ENCODE data around the gene LMO3. TPM values are rescaled to one million over a fixed set of nuclear protein-coding genes. Genes with fewer than 3 reads are reported as not detected.

LMO3 gene
- total and polyA plus RNA-seq, 2 of the 4 experiments (the other 2 are of a cell fraction), result 0.54 to 0.84 TPM

- Histone ChIP-seq H3K4me1 (ENCODE audit: control insufficient read depth, insufficient read depth, low read length) (no peaks in the 10 kb centered on the region), H3K79me1 (ENCODE audit: low read depth in 1 of 2, low read length in 2 of 2) (no peaks in the 10 kb centered on the region), H2BK120ac (ENCODE audit: low read depth, low read length) (no peak overlapping the region), H4K8ac (ENCODE audit: low read depth in 2 of 2, low read length in 2 of 2) (no peak overlapping the region), H3K14ac (replicated peaks; ENCODE audit: low read depth, low read length) (no peak overlapping the region), H3K56ac (ENCODE audit: extremely low read depth, insufficient read depth, low read length) (no peak overlapping the region), H3K4me2 (ENCODE audit: low read depth, low read length) (no peak overlapping the region), H3K27ac (ENCODE audit: insufficient read depth, low read length) (no peak overlapping the region), H2AK5ac (ENCODE audit: low read depth, low read length) (no peak overlapping the region), H4K91ac (ENCODE audit: insufficient read depth, low read depth, low read length) (no peak overlapping the region), H2AFZ (replicated peaks; ENCODE audit: low read length, poor library complexity) (no peak overlapping the region), H3K18ac (ENCODE audit: low read depth, low read length) (no peak overlapping the region), H3K9me1 (ENCODE audit: insufficient read depth, low read length) (no peaks in the 10 kb centered on the region), H2BK20ac (ENCODE audit: low read depth, low read length) (no peak overlapping the region), H4K20me1 (ENCODE audit: insufficient read depth, low read length) (no peaks in the 10 kb centered on the region), H3K23ac (ENCODE audit: low read depth, low read length) (no peak overlapping the region), H3K9ac (ENCODE audit: low read depth, low read length) (no peak overlapping the region), H3K4me3 (ENCODE audit: insufficient read depth, low read depth, low read length) (no peak overlapping the region), H2BK15ac (ENCODE audit: low read depth, low read length) (no peak overlapping the region), H2AK9ac (replicated peaks; ENCODE audit: low read depth, low read length, poor library complexity) (no peak overlapping the region), H3K4ac (ENCODE audit: low read depth, low read length) (no peak overlapping the region), H3K27me3 (ENCODE audit: control insufficient read depth, insufficient read depth, low read length) (no peaks in the 10 kb centered on the region), H3K36me3 (ENCODE audit: control insufficient read depth, insufficient read depth, low read length) (no peaks in the 10 kb centered on the region), H3K9me3 (ENCODE audit: control insufficient read depth, insufficient read depth, low read length) (no peaks in the 10 kb centered on the region), H4K5ac (ENCODE audit: low read depth, low read length) (no peak overlapping the region), H2BK5ac (ENCODE audit: low read depth, low read length, poor library complexity, severe bottlenecking) (no peak overlapping the region)
- ChIA-PET POLR2A (ENCODE audit: unreplicated experiment) (no interaction called here), CTCF (no interaction called here)
- TF ChIP-seq MXI1 (IDR thresholded peaks at IDR 0.05; ENCODE audit: borderline replicate concordance, low read depth, low read length) (no peak), RAD21 (IDR thresholded peaks at IDR 0.05; ENCODE audit: low read length) (no peak), MAFK (IDR thresholded peaks at IDR 0.05; ENCODE audit: low read depth, low read length) (no peak), CEBPB (IDR thresholded peaks at IDR 0.05; ENCODE audit: low read depth, low read length) (no peak), RCOR1 (IDR thresholded peaks at IDR 0.05; ENCODE audit: insufficient replicate concordance, low read length) (no peak)
- in situ Hi-C loops (cut with MboI; ENCODE audit: low sequenced_read_pairs), result no loop called here
- dilution Hi-C loops (cut with HindIII; ENCODE audit: low sequenced_read_pairs, unreplicated experiment), result no loop called here
- no CpG with 5 or more reads among the region's 7 CpGs for WGBS, 2 experiments (ENCODE audit: extremely low coverage in 2 of 2, insufficient read length in 1 of 2)
- no peak for DNase-seq
- no TSS peak for BruUV-seq (replicated peaks)
- no peak for ATAC-seq (ENCODE audit: low read depth)
- intact Hi-C loops (cut with micrococcal nuclease), result no loop called here
Measured at GRCh38 chr12:16499611-16500010, 106.4 kb downstream of the LMO3 start.
